ENCODE measurements around the gene NARS2.

The NARS2 gene

DNA sequence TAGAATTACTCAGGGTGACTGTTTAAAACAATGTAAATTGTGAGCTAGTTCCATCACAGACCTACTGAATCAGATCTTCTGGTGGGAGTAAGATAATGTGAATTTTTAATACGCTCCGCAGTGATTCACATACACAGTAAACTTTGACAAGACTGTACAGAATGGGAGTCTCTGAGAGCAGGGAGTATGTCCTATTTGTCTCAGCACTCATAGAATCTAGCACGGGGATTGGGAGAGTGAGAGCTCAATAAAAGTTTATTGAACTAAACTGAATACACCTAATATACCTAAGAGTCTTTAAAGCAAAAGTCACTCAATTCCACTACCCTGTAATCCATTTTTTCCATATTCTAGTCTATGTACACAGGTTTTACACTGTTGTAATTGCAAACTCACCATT, 145.9 kb downstream of the NARS2 start:
- DNase-seq, result no peak

DNA sequence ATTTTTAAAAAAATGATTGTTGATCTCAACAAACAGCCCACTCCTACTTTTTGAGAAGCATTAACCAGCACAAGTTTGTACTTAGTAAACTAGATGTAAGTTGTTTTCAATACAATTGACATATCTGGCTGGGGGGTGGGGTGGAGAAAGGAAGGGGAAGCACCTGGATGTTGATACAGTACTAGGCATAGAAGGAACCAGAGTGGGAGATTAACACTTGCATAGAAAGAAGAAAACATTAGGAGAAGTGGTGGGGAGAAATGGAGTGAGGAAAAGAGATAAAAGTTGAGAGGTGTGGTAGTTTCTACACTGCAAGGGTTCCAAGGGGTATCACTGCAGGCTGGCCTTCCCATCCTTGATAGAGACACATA, 146.4 kb downstream of the NARS2 start:
- DNase-seq, result no peak

DNA sequence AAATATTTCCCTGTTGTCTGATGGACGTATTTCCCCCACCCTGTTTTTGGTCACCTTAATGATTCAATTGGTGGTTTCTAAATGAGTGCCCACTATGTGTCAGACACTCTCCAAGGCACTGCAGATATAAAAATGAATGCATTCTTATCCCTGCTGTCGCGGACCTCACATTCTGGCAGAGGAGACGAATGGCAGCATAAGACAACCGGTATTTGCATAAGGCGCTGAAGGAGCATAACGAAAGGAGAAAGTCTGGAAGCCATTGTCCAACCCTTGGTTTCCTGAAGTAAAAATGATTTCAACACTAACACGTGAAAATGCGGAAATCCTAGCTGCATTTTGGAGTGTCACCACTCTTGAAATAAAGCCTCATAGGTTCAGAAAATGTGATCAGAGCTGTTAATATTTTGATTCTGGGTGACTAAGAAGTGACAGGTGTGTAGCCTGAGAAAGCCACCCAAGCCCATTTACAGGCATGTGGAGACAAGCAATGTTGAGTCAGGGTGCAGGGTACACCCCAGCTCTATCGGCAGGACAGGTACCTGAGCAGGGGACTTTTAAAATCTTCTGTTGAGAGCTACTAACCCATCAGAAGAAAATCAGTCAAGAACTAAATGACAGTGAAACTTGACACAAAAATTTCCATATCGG, 146.9 kb downstream of the NARS2 start:
- DNase-seq, result no peak

DNA sequence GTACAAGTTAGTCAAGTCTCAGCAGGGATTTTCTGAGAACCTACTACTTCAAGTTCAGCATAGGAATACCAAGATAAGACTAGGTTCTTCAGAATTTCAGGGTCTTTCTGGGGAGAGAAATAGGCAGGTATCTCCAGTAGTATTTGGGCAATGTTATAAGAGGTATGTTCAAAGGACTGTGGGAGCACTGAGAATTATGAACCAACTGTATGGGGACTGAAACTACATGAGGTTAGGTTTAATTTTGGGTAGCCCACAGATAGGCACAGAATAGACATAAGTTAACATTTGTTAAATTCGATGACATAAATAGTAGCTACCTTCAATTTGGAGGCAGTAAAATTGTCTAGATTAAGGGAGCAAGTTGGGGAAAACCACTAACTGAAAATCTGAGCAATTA, 147.8 kb downstream of the NARS2 start:
- DNase-seq, result no peak

DNA sequence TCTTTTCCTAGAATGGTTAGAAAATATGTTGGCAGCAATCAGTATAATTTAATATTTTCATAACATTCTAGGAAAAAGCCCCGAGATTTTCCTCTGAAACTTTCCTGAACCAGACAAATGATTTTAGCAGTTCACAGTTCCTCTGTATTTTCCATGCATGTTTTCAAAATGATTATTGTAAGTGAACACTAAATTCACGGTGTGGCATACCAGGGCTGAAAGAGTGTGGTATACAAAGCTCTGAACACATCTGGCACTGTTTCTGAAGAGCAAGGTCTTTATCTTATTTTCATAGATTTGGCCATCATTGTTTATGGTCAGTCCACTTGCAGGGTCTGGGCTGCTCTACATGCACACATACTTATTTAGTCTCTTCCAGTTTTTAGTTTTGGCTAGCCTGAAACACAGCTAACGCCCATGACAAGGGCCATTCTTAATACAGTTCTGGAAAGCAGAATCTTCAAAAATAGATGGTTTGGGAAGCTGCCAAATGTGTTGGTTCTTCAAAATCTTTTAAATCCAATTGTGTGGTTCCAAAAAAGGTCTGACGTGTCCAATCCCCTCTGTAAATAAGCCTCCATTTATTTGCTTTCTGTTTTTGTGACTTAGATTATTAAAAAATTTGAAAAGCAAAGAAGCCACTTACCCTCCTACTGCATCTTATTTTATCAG, 149.1 kb downstream of the NARS2 start:
- no peak for DNase-seq

DNA sequence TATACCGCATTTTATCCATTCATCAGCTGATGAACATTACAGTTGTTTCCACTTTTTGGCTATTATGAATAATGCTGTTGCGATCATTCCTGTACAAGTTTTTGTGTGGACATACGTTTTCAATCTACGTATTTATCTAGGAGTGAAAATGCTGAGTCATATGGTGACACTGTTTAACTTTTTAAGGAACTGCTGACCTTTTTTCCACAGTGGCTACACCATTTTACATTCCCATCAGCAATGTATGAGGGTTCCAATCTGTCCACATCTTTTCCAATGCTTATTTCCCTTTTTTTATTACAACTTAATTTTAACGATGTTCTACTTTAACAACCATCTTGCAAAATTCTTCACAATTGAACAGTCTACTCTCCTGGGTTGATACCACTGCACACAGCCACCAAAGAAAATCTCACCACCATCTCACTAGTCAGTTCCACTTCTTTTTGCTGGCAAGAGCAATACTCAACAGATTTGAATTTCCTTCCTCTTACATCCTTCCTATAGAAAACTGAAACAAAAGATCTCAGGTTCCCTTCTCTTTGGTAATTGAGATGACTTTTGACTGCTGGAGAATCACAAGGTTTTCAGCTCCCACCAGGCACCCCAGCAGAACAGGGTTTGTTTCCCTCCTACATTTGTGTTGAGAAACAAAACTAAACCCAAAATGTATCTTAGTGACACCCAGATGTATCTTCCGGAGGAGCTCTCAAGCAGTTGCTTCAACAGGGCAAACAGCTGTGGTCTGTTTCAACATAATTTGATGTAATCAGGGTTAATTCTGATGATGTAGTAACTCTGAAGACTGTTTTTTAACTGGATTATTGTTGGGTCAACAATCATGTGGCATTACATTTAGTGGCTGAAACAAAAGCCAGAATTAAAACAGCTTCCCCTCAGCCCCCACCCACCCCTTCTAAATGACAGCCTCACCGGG, 150.1 kb downstream of the NARS2 start:
- no peak for DNase-seq

DNA sequence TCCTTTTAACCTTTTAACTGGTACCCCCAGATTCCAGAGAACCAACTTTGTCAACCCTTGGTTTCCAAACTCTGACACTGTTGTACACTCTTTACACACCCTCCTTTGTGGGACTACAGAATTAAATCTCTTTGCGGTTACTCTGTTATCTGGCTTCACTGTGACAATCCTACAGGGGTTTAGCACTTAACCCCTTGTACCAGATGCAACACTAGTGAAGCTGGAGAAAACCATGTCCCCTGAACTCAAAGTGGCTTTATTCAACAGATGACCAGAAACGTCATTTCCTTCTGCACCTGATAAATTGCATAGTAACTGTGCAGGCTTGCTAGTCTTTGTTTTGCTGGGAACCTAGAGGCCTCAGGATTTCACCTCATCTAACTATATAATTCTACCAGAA, 151.4 kb downstream of the NARS2 start:
- no peak for DNase-seq

DNA sequence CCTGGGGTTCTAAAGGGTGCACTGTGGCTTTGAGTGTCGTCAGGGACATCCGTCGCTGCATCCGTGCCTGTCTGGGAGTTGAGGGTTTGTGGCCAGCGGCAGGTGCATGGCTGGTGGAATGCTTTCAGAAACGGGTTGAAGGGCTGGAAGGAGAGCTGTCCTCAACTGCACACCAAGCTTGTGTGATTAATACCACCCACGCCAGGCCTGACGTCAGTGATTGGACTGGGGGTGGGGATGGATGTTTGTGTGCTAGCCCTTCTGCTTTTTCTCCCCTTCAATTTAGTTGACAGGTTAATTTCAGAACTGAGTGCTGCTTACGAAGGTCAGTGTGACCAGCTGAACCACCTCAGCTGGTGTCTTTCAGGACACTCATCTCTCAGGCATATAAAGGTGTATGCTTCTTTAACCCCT, 153.9 kb downstream of the NARS2 start:
- peak in 1 of 2 experiments; percentile 20 for DNase-seq

DNA sequence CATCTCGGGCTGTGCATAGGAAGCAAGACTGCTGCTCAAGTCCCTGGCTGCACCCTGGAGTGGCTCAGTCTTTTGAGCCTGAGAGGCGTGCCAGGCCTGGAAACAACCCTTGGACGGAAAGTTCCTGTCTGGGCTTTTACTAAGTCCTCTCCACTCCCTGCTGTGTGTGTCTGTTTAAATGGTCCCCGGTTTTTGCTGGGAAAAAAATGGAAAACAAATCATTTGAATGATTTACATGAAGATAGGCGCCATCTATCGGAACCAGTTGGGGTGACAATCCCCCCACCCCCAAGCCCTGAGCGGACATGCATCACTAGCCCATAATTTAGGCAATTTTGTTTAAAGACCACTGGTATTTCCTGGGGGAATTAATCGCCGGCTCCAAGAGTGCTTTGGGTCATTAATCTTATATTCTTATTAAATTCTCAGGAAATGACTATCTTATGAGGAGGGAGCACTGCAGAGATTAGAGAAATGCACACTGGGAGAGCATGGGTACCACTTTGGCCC, 154.4 kb downstream of the NARS2 start:
- DNase-seq, result peak; percentile 44 to 77

DNA sequence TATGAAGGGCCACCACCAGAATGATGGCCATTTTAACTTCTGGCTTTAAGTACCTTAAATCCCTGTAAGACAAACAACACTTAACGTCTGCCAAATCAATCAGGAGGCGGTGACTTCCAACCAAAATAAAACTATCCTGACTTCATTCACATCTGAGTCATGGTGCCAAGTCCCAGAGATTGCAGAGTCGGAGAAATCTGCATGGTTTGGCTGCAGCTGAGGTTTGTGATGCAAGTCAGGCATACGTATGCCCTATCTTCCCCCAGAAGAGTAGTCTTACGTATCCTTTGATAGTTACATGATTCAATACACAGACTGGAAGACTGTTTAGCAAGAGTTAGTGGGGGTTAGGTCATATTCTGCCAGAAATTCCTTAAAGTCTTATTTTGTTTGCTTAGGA, 155.3 kb downstream of the NARS2 start:
- no peak for DNase-seq

DNA sequence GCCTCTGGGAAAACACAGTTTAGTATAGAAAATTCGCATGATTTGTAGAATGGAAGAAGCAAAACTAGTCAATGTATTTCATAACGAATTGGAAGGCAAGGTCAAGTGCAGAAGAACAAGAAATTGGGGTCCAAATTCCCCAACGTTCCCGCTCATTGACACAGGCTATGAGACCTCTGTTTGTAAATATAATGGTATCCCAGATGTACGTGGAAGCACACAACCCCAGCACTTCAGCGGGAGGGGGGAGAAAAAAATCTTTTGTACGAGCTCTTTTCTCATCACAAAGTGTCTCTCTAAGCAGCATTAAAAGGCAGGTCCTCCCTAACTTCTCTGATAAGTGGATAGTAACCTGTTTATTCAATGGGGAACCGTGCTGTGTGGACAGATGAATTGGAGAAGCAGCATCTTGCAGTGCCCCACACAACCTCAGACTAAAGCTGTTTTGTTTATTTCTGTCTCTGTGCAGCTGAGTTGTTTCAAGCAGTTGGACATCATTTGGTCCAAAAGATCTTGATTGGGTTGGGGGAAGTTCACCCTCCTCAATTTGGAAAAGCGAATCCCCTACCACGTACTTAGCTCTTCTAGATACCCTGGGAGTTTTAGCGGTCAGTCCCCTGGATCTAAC, 156.0 kb downstream of the NARS2 start:
- no peak for DNase-seq

DNA sequence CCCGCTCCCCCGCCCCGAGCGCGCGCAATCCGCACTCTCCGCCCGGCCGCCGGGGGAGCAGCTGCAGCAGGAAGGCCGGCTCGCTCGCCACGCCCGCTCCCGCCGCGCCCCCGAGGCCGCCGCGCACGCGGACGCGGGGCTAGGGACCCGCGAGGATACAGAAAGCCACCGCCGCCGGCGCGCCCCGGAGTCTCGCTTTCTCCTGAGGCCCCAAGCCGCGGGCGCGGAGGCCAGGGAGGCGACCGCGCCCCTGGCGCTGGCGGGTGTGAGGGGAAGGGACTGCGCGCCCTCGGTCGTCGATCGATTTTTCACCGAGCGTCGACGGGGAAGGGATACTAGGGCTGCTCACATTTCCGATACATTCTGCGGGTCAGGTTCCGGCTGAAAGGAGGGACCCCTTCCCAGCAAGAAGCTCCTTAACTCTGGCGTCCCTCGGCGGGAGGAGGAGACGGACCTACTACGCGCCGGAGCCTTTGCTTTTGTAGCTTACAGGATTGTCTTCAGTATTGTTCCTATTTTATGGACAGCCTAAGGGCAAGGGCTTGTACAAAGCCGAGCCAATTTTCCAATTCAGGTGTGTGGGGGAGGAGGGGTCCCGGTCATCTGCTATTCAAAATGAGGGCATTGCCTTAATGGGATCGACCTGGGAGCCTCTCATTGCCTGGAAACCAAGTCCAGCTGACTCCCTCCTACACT, 156.6 kb downstream of the NARS2 start:
- DNase-seq, result peak; percentile 82 to 90

DNA sequence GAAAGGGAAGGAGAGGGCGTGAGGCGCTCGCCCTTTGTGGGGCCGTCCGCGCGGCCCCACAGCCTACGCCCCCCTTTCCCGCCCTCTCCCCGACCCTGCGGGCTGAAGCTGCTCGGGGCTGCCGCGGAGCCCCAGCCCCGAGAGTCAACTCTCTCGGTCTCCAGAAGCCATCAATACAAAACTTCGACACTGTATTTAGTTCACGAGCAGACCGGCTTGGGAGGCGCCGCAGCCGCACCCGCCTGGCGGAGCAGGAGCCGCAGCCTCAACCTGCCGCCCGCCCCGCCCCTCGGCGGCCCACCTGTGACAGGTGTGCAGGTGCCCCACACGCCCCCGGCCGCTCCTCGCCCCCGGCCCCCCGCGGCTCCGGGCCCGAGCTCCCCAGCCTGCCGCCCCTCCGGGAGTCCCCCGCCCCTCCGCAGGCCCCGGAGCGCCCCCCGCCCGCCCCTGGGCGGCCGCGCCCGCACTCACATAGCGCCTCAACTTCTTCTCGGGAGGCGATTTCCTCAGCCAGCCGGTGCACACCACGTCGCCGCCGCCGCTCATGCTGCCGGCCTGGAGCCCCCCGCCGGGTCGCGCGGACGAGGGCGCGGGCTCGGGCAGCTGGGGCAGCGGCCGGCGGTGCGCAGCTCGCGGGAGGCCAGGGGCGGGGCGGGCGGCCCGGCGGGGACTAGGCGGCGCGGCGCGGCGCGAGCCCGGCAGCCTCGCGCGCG, 157.3 kb downstream of the NARS2 start, which contains the start of gene GAB2:
TSS of gene GAB2 (minus strand) at position 646 of the 713 bp plus-strand sequence. CDS start at position 546, 100 bp downstream.
- DNase-seq, result peak in 1 of 2 experiments; percentile 53

DNA sequence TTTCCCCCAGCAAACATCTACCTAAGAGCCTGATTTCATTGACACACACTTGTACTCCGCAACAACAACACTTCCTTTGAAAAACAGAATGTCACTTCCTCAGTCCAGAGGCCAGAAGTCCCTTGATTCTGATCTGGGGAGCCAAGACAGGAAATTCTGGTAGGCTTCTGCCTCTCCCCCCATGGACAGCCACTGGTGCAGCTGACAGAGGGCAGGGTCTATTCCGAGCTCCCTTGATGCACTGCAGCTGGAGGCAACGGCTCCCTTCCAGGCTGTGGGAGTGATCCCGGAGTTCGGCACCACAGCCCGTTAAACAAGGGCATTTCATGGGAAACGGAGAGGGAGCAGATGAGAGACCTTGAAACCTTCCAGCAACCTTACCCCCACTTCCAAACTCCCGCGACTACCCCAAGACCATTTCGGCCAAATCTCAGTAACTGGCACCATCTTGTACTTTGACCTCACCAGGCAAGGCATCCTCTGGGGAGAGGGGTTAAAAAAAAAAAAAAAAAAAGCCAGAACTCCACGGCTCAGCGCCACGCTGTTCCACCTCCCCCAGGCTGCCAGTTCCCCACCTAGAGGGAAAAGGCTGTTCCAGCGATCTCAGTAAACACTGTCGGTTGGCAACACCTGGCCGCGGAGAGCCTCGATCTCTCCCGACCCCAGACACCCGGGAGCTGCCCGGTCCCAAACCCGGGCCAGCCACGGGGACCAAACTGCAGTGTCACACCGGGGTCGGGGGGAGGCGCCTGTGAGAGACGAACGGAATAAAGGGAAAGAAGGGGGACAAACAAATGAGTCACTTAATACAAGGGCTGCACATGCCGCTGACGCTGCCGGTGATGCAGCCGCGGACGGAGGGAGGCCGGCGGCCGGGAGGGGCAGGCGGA, 158.1 kb downstream of the NARS2 start:
- DNase-seq, result peak; percentile 80 to 87

DNA sequence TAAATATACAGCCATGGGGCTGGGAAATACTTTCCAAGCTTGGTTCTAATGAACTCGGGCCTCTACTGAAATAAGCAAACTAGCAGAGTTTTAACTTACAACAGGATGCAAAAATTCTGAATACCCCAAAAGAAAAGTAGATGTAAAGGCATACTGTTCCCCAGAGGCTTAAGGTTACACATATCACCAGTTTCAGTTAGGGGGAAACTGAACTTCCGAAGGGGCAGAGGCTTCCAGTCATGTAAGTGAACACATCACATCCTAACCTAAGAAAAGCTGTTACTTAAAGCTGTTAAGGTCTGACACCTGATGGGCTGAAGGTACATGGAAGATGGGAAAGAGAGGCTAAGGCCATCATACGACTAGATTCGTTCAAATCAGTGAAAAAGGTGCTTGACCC, 159.3 kb downstream of the NARS2 start:
- DNase-seq, result peak in 1 of 2 experiments; percentile 14

DNA sequence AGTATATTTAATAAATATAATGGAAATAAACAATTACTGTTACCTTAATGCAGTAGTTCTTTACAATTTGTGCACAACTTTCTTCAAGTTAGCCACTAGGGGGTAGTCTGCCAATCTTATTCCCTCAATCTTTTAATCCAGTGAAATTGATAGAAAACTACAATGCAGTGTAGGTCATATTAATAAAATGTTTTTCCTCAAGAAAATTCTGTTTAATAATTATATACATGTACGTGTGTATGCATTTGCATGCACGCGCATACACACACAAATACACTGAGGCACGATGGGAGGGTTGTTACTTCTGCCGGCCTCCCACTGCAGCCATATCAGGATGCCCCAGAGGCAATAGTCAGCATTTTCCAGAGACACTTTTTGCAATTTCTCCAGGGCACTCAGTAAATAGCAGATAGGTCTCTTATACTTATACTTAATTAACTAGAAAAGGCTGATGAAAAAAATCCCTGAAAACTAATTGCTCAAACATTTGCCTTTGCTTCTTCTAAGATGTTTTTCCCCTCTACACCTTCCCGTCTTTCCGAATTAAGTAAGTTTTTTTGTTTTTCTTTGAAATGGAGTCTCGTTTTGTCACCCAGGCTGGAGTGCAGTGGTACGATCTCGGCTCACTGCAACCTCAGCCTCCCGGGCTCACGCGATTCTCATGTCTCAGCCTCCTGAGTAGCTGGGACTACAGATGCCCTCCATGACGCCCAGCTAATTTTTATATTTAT, 160.2 kb downstream of the NARS2 start:
- no peak for DNase-seq

DNA sequence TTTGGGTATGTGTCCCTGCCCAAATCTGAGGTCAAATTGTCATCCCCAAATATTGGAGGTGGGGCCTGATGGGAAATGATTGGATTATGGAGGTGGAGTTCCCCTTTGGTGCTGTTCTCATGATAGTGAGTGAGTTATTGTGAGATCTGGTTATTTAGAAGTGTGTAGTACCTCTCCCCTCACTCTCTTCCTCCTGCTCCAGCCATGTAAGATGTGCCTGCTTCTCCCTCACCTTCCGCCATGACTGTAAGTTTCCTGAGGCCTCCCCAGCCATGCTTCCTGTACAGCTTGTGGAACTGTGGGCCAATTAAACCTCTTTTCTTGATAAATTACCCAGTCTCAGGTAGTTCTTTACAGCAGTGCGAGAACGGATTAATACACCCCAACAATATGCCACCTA, 166.0 kb downstream of the NARS2 start:
- no peak for DNase-seq

DNA sequence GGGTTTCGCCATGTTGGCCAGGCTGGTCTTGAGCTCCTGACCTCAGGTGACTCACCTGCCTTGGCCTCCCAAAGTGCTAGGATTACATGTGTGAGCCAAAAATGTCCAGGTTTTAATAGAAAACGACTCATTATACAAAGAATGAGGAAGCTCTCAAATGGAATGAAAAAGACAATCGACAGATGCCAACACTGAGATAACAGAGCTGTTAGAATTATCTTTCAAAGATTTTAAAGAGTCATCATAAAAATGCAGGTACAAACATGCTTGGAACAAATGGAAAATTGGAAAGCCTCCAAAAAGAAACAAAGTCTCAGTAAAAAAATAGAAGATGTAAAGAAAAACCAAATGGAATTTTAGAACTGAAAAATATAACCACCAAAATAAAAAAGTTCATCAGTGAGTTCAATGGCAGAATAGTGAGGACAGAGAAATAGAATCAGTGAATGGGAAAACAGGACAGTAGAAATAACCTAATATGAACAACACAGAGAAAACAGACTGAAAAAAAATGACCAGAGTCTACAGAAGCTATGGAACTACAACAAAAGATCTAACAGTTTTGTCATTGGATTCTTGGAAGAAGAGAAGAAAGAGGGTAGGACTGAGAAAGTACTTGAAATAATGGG, 168.0 kb downstream of the NARS2 start:
- DNase-seq, result no peak

DNA sequence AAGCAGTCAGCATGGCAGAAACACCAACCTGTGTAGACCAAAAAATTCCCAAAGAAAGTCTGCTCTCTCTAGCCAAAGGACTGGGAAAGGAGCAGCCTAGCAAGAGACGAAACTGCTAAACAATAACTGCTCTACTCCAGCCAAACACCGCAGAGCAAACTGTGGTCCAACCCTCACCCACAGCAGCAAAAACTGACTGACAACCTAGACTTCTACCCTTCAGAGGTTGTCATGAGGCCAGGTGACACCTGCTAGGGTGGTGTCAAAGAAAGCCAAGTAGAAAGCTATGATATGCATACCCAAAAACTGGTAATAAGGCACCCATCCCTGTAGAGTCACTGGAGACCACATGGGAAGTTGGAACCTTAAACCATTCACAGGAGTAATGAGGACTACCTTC, 168.9 kb downstream of the NARS2 start:
- DNase-seq, result no peak
